GM03348 (cell line): ENCODE results near the gene CDH4.

Experiments used
- DNase-seq: peaks from one replicate; pipeline ENCODE4 v3.0.0; 2012; ENCODE audit warnings: low spot score

Gene CDH4

DNA sequence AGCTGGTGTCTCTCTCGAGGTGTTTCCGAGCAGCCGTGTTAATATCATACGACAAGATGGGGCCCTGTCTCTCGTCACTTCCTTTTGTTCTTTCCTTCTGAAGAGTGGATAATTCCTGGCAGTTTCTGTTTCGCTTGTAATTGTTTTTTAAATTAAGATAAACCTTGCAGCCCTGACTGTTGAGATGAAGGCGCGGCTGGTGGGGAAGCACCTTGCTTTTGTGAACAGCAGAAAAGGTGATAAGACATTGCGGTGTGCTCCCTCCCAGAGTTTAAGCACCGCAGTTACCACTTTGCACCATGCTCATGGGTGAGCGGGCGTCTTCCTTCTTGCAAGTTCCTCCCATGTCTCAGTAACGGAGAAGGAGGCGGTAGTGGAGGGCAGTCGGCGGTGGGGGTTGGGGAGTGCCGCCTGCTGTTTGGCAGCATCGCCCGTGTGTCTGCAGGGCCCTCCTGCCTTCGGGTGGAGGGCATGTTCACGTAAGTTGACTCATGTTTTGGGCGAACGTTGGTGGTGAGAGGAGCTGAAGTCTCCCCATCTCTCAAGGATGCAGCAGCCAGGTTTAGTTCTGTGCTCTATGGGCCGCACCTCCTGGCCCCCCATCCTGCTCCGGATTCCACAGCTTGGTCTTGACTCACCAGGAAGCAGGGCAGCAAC lies 467.8 kb downstream of the CDH4 start:
- DNase-seq = no peak

DNA sequence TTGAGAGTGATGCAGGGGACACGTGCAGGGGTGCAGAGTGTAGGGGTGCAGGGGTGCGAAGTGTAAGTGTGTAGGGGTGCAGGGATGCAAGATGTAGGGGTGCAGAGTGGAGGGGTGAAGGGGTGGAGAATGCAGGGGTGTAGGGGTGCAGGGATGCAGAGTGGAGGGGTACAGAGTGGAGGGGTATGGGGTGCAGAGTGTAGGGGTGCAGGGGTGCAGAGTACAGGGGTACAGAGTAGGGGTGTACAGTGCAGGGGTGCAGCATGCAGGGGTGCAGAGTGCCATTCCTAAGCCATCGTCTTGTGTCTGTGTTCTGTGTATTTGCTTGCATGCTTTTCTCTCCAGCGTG lies 468.3 kb downstream of the CDH4 start:
- DNase-seq = no peak

DNA sequence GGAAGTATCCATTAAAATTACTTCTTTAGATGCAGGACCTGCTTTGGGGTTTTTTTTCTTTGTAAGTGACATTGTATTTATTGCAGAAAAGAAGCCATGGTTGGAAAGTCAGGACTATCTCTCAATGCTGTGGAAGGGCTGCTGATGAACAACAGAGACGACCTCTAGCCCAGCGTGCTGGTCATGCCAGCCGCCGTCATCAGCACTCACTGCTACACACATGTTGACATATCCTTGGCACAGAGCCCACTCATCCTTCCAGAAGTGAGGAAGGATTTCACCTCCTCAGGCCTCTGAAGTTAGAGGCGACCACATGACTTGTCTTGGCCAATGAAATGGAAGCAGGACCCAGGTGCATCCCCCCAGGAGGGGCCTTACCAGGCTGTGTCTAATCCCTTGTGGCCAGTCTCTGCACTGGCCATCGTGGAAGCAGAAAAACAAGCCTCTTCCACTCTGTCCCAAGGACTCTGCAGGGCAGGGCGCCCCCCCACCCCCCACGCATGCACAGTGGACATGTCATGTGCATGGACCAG lies 470.2 kb downstream of the CDH4 start:
- DNase-seq = no peak

DNA sequence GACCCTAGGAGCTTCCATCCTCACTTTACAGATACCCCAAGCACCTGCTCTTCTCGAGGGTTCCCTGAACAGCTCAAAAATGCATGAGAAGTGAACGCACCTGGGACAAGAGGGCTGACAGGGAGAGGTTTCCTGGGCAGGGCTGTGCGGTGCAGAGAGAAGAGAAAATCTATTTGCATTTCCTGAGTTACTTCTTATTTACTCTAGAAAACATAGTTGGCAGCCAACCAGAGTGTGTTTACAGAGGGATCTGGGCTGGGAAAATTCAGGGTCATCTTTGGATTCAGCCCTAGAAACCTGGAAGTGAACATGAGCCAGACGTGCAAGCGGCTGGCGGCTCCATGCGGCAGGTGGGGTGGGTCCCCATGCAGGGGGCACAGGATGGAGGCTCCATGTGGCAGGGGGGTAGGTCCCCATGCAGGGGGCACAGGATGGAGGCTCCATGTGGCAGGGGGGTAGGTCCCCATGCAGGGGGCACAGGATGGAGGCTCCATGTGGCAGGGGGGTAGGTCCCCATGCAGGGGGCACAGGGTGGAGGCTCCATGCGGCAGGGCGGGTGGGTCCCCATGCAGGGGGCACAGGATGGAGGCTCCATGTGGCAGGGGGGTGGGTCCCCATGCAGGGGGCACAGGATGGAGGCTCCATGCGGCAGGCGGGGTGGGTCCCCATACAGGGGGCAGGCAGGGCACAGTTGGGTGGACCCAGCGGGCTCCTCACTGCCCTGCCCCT lies 471.6 kb downstream of the CDH4 start:
- no peak for DNase-seq

DNA sequence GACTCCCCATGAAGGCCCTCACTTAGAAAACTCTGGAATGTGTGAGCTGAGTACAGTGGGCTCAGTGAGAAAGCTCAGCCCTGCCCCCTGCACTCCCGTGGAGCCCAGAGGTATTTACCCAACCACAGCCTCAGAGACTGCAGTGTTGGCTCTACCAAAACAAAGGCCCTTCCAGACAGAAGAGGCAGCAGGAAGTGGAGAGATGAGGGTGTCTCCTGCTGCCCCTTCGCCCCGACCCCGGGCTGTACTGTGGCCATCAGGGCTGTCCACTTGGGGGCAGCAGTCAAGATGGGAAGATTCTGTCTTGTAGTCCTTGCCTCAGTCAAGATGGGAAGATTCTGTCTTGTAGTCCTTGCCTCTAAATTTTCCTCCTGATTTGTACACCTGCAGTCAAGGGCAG lies 472.3 kb downstream of the CDH4 start:
- peak; percentile 39 for DNase-seq

DNA sequence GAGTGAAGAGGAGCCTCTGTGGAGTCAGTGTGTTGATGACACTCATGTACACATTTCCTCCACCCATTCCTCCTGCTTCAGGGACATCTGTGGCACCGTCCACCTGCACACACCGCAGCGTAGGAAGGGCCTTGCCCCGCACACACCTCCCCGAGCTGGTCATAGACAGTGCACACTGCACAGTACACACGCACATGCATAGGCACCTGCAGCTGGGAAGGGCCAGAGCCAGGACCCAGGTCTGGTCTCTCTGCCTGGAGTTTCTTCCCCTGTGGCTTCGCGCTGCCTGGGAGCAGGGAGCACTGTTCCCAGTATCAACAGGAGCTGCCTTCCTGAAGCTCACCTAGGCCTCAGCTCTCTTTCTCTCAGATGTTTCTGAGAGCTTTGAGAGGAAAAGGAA lies 473.1 kb downstream of the CDH4 start:
- DNase-seq = no peak

DNA sequence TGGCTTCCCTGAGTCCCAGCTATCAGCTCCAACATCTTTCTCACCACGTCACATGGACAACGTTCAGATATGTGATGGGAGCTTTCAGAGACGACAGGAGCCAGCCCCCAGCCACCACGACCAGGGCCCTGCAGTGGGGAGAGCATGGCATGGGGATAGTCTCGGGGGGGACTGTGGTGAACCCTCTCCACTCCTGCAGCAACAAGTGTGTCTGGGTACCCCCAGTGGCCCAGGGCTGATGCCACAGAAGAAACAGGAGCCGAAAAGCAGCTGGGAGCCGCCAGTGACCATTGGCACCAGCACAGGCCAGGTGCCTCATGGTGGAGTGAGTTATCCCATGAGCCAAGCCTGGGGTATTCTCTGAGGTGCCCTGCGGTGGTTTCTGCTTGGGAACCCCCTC lies 473.9 kb downstream of the CDH4 start:
- DNase-seq = no peak

DNA sequence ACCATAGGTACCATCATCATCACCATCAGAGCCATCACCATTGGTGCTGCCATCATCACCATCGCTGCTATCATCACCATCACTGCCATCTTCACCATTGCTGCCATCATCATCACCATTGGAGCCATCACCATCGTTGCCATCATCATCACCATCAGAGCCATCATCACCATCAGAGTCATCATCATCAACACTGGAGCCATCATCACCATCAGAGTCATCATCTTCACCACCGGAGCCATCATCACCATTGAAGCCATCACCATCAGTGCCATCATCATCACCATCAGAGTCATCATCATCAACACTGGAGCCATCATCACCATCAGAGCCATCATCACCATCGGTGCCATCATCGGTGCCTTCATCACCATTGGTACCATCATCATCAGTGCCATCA lies 474.9 kb downstream of the CDH4 start:
- DNase-seq = no peak

DNA sequence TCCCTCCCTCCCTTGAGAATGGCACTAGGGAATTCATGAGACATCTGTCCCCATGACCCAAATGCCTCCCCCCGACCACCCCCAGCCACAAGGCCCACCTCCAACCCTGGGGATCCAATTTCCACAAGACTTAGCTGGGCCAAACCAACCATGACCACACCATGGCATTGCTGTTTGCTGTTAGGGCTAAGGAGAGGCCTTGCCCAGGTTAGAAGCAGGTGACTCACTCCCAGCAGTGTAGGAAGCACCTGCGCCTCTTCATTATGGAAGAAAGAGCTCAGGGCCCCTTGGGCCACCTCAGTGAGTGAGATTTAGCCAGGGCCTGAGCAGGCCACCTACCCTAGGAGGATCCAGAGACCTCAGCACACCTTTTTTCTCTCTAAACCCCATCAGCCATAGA lies 475.7 kb downstream of the CDH4 start:
- DNase-seq = no peak

DNA sequence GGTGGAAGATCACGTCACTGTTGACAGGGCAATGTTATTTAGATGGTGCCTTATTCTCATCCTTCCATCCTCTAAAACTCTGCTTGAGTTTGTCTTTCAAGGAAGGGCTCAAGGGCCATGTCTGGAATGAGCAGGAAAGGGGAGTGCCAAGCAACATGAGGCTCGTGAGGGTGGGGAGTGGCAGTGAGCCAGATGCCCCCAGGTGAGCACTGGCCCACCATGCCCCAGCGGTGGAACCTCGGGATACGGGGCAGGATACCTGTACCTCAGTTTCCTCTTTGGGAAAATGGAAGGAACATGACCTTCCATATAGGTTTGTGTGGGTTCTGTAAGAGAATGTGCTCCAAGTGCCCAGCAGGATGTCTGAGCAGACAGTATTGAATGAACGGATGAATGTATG lies 476.3 kb downstream of the CDH4 start:
- no peak for DNase-seq

DNA sequence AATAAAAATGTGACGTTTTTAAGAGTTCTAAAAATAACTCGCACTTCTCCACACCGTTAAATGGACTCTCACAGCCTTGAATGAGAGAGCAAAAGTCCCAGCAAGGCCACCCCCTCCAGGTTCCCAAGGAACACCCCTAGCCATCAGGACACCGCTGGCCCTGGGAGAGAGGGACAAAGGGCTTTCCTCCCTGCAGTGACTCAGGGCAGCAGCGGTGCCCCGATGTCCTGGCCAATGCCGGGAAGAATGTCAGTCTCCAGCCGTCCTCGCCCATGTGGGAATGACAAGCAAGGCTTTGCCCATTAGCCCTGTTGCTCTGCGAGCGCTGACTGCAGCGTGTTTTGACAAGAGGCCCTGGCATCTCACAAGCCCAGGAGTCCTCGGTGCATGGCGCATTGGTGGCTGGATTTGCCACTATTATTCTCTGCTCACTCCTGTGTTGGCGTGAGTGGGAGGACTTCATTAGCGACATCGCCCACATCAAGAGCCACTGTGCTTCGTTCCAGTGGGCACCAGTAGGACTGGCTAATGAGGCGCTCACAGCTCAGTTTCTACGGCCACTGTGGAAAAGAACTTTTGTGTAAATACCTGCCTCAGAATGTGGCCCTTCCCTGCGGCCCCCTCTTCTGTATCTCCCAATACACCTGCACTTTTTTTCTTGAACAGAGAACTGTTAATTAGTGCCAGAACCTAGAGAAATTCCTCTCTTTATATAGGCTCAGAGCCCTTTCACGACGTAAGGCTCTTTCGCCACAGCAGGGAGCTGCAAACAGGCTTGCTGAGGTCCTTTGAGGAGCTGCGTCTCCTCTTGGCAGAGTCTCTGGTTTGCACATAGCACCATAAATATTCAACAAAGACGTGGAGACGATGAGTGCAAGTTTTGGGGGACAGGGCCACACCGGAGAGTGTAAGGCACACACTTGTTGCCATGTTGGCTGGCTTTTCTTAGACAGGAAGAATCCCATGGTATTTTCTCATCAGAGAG lies 477.0 kb downstream of the CDH4 start:
- no peak for DNase-seq

DNA sequence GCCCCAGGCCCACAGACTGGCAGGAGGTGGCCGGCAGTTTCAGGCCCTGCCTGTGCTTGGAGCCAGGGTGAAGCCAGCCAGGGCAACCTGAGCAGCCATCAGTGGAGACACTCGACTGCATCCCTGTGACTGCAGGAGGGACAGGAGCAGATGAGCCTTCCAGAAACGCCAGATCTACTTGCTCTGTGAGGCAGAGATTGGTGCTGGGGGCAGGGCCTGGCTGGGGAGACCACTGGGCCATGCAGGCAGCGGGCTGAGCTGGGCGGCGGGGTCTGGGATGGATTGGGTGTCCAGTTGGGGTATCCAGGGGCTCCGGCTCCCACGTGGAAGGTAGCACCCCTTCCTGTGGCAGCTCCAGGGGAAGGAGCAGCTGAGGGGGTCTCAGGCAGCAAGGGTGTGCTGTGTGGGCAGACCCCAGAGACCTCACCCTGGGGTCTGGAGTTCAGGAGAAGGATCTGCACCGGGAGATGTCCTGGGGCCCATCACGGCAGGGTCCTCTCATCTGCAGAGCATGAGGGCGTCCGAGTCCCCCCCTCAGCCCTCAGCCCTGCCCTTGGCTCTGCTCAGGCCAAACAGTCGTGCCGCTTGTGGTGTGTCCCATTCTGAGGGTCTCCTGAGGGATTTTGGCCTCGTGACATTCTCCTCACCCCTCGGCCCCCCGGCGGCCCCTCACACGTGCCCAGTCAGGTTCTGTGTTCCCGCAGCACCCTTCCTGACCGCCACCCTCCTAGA lies 478.7 kb downstream of the CDH4 start:
- no peak for DNase-seq

DNA sequence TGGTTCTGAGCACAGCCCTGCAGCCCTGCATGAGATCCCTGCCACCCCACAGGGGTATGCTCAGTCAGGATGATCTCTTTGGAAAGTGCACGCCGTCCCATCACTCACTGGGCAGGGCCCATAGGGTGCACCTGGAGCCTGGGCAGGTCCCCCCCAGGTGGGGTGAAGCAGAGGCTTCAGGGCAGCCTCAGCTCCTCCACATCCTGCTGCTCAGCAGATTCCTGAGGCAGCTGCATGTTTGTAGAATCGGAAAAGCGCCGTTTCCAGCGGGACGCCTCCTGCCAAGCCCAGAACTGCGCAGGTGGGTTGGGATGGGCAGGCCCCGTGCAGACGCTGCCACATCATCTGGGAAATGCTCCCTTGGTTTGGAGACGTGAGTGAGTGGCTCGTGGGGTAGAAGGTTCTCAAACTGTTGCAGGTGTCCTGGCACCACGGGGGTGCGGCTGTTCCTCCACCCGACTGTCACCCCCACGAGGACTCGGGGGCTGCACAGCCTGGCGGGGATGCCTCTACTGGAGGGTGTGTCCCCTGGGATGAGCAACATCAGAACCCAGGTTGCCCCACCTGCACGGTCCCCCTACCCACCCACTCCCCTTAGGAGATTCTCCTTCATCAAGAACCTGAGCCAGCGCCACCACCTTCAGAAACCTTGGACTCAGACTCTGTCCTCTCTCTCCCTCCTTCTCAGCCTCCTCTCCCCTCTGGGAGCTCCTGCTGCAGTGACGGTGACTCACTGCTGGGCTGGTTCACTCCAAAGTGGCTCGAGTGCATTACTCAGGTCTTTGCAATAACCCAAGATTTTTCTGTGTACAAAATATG lies 479.5 kb downstream of the CDH4 start:
- DNase-seq = peak; percentile 86

DNA sequence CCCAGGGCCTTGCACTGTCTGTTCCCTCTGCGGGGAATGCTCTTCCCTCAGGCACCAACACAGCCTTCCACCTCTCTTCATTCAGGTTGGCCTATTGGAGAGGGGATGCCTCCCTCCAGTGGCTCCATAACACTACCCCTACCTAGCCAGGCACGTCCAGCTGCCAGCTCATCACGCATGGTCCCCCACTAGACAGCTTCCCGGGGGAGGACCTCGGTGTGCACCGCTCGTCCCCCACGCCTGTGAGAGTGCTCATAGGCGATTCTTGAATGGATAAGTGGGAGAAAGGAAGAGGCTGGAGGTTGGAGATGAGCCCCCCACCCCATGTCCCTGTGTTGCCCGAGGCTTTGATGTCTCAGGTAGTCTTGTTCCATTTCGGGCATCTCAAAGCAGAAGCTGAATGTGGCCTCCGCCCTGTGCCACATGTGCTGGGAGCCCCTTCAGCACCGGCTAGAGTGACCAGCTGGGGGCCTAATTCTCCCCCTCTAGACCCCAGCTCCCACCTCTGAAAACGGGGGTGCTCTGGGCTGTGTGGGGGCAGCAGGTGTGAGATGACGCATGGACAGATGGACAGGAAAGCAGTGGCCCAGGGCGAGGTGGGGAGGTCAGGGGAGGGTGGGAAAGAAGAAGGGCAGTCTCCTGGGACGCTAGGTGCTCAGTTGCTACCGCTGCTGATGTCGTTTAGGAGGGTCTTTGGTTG lies 480.6 kb downstream of the CDH4 start:
- no peak for DNase-seq

DNA sequence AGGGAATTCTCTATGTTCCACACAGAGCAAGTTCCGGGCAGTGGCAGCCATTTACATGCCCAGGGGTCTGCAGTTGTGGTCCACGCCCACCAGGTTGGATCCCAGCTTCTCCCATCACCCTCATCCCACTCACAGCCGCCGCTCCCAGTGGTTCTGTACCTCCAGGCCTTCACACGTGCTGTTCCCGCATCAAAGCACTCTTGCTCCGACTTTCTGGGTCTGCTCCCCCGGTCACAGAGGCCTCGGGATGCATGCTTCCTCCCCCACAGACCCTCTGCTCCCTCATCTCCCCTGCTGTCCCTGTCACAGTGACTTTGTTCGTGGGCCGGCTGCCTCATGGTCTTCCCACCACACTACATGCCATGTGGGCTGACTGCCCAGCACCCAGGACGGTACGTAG lies 481.2 kb downstream of the CDH4 start:
- DNase-seq = no peak

DNA sequence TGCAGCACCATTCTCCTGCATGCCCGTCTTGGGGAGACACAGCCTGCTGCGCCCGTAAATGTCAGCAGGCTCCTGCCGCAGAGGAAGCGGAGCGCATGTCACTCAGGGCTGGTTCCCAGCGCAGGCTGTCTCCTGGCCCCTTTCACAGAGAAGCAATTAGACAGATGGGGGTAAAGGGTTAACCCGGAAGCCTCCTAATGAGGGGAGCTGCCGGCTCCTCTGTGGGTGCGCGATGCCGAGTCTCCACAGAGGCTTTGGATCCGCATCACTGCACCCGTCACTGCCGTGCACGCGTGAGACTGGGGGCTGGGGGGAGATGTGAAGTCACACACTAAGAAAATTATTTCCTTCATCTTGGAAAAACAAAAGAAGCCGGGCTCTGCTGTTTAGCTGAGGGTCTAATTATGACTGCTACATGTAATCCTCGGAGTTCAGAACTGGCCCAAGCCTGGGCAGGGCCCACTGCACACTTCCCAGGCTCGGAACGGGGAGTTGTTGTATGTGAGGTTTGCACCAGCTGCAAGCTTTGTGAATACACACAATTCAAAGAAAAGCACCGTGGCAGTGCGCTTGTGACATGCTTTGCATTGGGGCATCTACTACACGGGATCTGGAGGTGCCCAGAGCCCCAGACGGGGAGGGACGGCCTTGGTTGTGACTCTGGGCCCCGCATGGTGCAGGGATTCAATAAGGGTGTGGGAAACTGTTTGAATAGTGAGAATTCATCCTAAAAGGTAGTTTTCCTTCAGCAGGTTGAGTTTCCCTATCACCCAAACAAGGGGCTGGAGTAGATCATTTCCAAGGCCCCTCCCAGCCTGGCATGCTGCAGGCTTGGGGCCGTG lies 482.1 kb downstream of the CDH4 start:
- no peak for DNase-seq

DNA sequence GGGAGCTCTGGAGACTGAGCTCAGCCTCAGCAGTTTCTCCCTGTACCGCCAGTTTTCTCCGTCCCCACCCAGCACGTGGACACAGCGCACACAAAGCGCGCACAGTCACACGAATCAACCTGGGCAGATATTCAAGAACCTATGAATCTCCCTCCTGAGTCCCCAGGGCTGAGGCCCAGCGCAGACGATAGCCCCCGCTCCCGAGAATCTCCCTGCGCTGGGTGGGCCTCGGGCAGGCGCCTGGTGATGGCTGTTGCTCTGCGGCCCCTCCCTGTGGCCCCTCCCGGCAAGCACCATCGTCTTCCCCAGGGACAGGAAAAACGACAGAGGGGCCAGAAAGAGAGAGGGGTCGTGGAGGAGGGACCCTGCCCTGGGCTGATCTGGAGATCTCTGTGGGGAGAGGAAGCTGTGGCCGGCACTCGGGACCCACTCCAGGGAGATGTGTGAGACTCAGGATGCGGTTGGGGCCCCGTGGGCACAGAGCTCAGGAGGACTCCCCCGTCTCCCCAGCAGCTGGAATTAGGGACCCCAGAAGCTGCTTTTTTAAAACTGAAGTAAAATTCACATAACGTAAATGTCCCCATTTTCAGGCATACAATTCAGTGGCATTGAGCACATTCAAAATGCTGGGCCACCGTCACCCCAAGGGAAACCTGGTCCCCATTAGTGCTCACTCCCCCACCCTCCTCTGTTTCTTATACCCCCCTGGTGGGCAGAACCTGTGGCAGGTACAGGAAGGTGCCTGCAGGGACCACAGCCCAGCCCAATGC lies 482.9 kb downstream of the CDH4 start:
- DNase-seq = no peak

DNA sequence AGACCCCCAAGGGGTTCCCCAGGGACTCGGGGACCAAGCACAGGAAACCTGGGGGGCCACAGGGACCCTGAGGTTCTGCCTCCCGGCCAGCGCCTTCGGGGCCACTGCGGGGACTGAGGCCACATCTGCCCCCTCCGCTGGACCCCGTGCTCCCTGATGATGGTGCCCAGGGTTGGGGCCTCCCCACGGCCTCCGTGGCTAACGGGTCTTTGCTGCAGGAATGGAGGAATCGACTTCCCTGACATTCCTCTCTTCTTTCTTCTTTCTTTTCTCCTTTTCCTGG lies 483.4 kb downstream of the CDH4 start:
- no peak for DNase-seq
